ENCODE results near the gene KLRC3.
"Not testable (repeated sequence)": the region's sequence is repeated elsewhere in the genome, so short reads cannot be mapped to it uniquely, and the experiment has no call there.

The KLRC3 gene

GRCh38 chr12:10420334-10420733 is at the start of gene KLRC3:
TSS of gene KLRC3 (minus strand) at chr12:10420595. CDS start at chr12:10420550, 45 bp downstream.
- DNase-seq (ENCODE audit: low read depth in 2 of 2) = not testable (repeated sequence)

DNA sequence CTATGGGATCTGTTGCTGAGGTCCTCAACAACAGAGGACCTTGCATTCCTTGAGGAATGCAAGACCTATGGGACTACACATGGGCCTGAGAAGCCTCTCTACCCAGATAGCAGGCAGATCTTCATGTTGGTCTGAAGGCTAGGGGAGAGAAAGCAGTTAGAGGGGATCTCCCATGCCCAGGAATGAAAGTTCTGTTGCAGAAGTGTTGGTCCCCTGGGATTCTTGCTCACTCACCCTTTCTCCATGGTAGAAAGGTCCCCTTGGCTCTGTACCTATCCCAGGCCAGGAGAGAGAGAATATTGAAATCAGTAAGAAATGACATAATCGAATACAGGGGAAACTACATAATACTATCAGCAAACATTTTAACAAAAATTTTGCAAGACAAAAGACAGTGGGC is 49.3 kb upstream of the KLRC3 start:
- DNase-seq (ENCODE audit: low read depth in 2 of 2) = no peak

DNA sequence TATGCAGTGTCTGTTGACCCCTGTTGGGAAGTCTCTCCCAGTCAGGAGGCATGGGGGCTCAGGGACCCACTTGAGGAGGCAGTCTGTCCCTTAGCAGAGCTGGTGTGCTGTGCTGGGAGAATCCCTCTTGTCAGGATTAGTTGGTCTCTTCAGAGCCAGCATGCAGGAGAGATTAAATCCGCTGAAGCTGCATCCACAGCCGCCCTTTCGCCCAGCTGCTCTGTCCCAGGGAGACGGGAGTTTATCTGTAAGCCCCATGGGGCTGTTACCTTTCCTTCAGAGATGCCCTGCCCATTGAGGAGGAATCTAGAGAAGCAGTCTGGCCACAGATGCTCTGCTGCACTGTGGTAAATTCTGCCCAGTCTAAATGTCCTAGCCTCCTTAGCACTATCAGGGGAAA is 45.9 kb upstream of the KLRC3 start:
- DNase-seq (ENCODE audit: low read depth in 2 of 2) = no peak

- DNase-seq (ENCODE audit: low read depth in 2 of 2) = no peak
Observed at GRCh38 chr12:10457760-10458159, 37.4 kb upstream of the KLRC3 start.

DNA sequence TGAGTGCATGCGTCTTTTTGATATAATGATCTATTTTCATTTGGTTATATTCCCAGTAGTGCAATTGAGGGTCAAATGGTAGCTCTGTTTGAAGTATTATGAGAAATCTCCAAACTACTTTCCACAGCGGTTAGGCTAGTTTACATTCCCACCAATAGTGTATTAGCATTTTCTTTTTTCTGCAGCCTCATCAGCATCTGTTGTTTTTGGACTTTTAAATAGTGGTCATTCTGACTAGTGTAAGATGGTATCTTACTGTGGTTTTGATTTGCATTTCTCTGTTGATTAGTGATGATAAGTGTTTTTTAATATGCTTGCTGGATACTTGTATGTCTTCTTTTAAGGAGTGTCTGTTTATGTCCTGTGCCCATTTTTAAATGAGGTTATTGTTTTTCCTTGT is 36.5 kb upstream of the KLRC3 start:
- DNase-seq (ENCODE audit: low read depth in 2 of 2) = no peak

DNA sequence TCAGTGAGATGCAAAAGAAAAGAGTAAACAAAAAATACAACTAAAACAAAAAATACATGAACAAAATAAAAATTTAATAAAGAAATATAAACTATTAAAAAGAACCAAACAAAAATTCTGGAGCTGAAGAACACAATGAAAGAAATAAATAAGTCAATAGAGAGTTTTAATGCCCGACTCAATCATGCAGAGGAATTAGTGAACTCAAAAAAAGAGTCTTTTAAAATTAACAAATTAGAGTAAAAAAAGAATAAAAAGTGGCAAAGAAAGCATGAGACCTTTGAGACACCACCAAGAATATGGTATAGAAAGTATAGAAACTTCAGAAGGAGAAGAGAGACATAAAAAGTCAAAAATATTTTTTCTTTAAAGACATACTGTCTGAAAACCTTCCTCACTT is 35.4 kb upstream of the KLRC3 start:
- DNase-seq (ENCODE audit: low read depth in 2 of 2) = no peak

GRCh38 chr12:10454531-10454930 is 34.1 kb upstream of the KLRC3 start:
- DNase-seq (ENCODE audit: low read depth in 2 of 2) = no peak

DNA sequence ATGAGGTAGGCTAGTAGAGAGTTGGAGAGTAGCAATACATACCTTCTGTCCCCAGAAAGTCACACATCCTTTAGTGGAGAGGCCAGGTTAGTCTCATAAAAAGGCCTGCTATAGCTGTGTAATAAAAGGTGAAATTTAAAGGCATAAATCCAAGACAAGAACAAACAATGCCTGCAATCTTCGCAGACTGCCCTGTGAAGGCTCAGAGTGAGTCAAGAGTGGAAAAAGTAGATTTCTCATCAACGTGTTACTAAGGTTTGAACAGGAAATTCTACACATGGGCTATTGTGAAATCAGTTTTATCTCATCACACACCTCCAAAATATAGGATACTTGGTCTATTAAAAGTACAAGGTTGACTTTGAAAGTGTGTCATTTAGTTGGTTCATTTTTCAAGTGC is 32.8 kb upstream of the KLRC3 start, which contains the start of gene KLRC1:
Gene KLRC1 (minus strand): TSS at position 222 of the 400 bp plus-strand sequence. CDS start 2,221 bp downstream, outside the sequence.
- no peak for DNase-seq (ENCODE audit: low read depth in 2 of 2)

DNA sequence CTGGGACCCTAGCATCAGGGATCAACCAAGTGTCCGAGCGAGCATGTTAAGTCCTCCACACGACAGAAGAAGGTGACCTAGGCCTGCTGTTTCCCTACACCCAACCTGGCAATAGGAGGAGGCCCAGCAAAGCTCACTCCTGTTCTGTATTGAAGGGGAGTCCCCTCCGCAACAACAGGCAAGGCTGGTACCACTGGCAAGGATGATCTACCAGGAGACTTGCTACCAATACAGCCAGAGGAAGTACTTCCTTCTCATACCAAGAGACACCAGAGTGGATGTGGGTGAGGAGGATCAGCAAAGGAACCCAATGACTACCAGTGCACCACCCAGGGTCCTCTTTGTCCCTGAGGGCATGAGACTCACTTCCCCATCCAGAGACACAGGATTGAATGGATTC is 27.8 kb upstream of the KLRC3 start:
- no peak for DNase-seq (ENCODE audit: low read depth in 2 of 2)

GRCh38 chr12:10446052-10446451 is 25.7 kb upstream of the KLRC3 start:
- DNase-seq (ENCODE audit: low read depth in 2 of 2) = not testable (repeated sequence)

DNA sequence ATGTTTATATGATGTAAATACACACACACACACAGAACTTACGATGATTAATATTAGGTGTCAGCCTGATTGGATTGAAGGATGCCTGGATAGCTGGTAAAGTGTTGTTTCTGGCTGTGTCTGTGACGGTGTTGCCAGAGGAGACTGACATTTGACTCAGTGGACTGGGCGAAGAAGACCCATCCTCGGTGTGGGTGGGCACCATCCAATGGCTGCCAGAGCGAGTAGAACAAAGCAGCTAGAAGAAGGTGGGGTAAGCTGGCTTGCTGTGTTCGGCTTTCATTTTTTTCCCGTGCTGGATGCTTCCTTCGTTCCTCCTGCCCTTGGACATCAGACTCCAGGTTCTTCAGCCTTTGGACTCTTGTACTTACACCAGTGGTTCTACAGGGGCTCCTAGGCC is 20.7 kb upstream of the KLRC3 start:
- DNase-seq (ENCODE audit: low read depth in 2 of 2) = not testable (repeated sequence)

DNA sequence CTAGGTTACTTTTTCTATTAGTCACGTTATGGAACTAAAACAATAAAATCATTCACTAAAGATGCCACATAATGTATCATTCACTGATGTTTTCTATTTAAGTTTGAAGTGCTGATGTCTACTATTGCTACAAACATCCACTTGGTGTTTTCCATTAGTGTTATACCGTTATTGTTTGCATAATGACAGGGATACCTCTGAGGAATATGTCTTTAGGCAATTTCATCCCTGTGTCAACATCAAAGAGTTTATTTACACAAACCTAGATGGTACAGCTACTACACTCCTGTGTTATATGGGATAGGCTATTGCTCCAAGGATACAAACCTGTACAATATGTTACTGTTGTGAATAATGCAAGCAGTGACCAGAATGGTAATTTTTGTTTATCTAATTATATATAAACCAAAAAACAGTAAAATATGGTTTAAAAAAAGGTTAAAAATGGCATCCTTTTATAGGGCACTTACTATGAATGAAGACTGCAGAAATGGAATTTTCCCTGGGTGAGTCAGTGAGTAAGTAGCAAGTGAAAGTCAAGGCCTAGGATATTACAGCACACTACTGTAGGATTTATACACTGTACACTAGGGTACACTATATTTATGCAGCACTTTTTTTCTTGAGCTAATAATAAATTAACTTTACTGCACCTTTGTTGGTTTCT is 19.3 kb upstream of the KLRC3 start:
- not testable (repeated sequence) for DNase-seq (ENCODE audit: low read depth in 2 of 2)

DNA sequence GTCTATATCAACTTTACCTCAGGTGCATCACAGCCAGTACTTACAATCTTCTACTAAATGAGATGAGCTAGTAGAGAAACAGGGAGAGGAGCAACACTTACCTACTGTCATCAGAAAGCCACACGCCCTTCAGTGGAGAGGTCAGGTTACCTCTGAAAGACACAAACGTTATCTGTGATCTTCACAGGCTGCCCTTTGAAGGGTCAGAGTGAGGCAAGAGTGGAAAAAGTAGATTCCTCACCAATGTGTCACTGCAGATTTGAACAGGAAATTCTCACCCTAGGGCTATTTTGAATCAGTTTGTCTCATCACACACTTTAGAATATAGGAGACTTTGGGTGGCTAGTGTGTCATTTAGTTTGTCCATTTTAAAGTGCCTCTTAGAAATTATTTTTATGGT is 17.2 kb upstream of the KLRC3 start:
- not testable (repeated sequence) for DNase-seq (ENCODE audit: low read depth in 2 of 2)

DNA sequence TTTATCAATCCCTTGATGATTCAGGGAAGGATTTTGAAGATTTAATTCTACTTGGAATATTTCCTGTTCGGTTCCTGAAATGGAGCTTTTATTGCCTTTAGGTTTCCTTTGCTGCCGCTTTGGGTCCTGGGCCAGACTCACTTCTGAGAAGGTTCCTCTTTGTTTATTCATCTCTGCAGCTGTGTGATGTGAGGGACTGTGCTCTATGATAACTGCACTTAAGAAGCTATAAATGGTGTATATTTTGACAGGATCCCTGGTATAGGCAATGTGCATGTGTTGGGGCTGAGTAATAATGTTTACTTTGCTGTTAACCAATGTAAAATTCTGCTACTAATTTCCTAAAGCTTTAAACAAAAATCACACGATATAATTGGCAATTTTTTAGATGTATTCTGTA is 15.4 kb upstream of the KLRC3 start, which contains the start of gene KLRC2:
Gene KLRC2 (minus strand): TSS at position 195 of the 400 bp plus-strand sequence. CDS start 24 bp downstream, at position 171.
- DNase-seq (ENCODE audit: low read depth in 2 of 2) = not testable (repeated sequence)

DNA sequence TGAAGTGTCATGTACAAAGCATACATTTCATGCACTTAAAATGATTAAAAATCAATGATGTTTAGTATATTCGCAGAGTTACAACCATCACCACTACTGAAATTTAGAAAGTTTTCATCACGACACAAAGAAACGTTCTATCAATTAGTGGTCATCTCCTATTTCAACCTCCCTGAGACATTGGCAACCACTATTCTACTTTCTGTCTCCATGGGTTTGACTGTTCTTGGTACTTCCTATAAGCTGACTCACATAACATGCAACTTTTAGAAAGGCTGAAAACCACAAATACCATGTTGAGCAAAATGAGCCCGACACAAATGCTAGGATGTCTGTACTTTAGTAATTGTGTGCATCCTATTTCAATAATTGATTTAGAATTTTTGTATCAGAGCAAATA is 10.2 kb upstream of the KLRC3 start:
- DNase-seq (ENCODE audit: low read depth in 2 of 2) = not testable (repeated sequence)

DNA sequence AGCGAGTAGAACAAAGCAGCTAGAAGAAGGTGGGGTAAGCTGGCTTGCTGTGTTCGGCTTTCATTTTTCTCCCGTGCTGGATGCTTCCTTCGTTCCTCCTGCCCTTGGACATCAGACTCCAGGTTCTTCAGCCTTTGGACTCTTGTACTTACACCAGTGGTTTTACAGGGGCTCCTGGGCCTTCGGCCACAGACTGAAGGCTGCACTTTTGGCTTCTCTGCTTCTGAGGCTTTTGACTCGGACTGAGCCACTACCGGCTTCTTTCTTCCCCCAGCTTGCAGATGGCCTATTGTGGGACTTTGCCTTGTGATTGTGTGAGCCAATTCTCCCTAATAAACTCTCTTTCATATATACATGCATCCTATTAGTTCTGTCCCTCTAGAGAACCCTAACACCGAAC is 5.5 kb upstream of the KLRC3 start:
- not testable (repeated sequence) for DNase-seq (ENCODE audit: low read depth in 2 of 2)

- not testable (repeated sequence) for DNase-seq (ENCODE audit: low read depth in 2 of 2)
Observed at GRCh38 chr12:10424260-10424899, 4.0 kb upstream of the KLRC3 start.

DNA sequence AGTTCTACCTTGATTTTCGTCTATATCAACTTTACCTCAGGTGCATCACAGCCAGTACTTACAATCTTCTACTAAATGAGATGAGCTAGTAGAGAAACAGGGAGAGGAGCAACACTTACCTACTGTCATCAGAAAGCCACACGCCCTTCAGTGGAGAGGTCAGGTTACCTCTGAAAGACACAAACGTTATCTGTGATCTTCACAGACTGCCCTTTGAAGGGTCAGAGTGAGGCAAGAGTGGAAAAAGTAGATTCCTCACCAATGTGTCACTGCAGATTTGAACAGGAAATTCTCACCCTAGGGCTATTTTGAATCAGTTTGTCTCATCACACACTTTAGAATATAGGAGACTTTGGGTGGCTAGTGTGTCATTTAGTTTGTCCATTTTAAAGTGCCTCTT is 1.8 kb upstream of the KLRC3 start:
- not testable (repeated sequence) for DNase-seq (ENCODE audit: low read depth in 2 of 2)

GRCh38 chr12:10409392-10409791 is 11.0 kb downstream of the KLRC3 start, which contains the start of gene KLRC4:
TSS of gene KLRC4 (minus strand) at chr12:10409757. CDS start at chr12:10409575, 182 bp downstream.
- DNase-seq (ENCODE audit: low read depth in 2 of 2) = no peak

- no peak for DNase-seq (ENCODE audit: low read depth in 2 of 2)
Observed at GRCh38 chr12:10408842-10409241, 11.6 kb downstream of the KLRC3 start.

DNA sequence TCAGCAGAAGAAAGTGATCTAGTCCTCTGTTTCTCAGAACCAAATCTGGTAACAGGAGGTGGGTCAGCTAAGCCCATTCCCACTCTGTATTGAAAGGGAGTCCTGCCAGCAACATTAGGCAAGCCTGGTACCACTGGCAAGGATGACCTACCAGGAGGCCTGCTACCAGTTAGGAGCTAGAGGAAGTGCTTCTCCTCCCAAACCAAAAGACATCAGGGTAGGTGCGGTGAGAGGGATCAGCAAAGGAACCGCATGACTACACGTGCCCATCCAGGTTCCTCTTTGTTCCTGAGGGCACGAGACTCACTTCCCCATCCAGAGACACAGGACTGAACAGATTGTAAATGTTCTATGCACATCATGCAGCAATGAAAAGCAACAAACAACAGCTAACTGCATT is 13.7 kb downstream of the KLRC3 start:
- DNase-seq (ENCODE audit: low read depth in 2 of 2) = no peak

DNA sequence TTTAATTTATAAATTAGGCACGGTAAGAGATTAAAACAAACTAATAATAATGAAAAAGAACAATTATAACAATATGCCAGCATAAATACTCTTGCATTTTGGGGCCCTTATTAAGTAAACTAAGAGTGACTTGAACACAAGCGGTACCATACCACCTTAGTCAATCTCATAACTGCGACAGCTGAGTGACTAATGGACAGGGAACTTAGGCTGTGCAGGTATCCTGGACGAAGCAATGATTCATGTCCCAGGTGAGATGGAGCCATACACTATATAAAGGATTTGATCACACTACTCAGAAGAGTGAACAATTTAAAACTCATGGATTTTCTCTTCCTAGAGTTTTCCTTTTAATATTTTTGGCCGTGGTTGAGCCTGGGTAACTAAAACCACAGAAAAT is 15.1 kb downstream of the KLRC3 start:
- no peak for DNase-seq (ENCODE audit: low read depth in 2 of 2)

- DNase-seq (ENCODE audit: low read depth in 2 of 2) = no peak
Observed at GRCh38 chr12:10404798-10405197, 15.6 kb downstream of the KLRC3 start.

Data from stimulated activated CD8-positive, alpha-beta memory T cell treated with anti-CD3 and anti-CD28 coated beads, Interleukin-2, amount 100 ng/mL, for 48 hours (primary cell).